Fibroblast of pulmonary artery (primary cell): Measurements from ENCODE around the gene AKAP6.

Source experiments
- DNase-seq: peaks from one replicate; pipeline ENCODE4 v3.0.0-alpha.2; 2010; ENCODE audit warnings: low read depth
- H3K4me3 ChIP-seq: replicated peaks from 2 replicates; pipeline ENCODE4 v1.5.1; 2011; ENCODE audit warnings: low read depth, mild to moderate bottlenecking, control low read depth, low read length, moderate library complexity
- TF ChIP-seq, protein P1 (sequence below): IDR thresholded peaks from 2 replicates; pipeline ENCODE4 v1.5.1; 2011; ENCODE audit warnings: mild to moderate bottlenecking, control low read depth, low read length, inconsistent platforms; ENCODE audit errors: missing control alignments

Gene AKAP6

DNA sequence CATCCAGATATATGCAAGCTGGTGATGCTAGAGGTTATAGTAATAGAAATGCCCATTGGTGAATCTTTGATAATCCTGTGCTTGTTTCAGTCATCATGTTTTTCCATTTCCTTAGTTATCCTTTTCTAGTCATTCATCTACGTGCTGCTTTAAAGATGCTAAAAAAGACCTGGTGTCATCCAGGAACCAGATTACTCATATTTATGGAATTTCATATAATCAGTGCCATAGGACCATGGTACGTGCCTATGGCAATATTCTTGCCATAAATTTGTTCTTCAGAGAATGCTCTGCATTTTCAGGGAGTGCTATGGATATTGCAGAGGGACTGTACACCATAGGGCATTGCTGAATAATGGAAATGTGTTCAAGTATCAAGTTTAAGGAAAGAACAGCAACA, 267.3 kb downstream of the AKAP6 start:
- no peak for DNase-seq
- TF ChIP-seq, protein P1, sequence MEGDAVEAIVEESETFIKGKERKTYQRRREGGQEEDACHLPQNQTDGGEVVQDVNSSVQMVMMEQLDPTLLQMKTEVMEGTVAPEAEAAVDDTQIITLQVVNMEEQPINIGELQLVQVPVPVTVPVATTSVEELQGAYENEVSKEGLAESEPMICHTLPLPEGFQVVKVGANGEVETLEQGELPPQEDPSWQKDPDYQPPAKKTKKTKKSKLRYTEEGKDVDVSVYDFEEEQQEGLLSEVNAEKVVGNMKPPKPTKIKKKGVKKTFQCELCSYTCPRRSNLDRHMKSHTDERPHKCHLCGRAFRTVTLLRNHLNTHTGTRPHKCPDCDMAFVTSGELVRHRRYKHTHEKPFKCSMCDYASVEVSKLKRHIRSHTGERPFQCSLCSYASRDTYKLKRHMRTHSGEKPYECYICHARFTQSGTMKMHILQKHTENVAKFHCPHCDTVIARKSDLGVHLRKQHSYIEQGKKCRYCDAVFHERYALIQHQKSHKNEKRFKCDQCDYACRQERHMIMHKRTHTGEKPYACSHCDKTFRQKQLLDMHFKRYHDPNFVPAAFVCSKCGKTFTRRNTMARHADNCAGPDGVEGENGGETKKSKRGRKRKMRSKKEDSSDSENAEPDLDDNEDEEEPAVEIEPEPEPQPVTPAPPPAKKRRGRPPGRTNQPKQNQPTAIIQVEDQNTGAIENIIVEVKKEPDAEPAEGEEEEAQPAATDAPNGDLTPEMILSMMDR: no peak
- no peak overlapping the region for H3K4me3 ChIP-seq

DNA sequence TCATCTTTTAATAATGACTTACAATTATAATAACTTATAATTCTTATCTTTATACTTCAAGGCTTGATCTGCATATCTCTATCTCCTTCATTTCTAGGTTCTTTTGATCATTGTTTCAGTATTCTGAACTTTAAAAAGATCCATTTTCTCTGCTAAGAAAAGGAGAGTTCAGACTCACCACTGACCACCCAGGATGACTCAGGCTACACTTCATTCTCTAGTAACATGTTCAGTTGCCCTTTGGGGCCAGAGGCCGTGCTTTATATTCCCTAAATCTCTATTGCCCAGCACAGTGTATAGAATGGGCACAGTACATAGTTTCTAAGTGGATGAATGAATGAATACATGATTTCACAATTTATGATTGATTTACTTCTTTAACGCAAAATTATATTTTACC, 268.7 kb downstream of the AKAP6 start:
- no peak overlapping the region for H3K4me3 ChIP-seq
- TF ChIP-seq, protein P1: no peak
- no peak for DNase-seq

DNA sequence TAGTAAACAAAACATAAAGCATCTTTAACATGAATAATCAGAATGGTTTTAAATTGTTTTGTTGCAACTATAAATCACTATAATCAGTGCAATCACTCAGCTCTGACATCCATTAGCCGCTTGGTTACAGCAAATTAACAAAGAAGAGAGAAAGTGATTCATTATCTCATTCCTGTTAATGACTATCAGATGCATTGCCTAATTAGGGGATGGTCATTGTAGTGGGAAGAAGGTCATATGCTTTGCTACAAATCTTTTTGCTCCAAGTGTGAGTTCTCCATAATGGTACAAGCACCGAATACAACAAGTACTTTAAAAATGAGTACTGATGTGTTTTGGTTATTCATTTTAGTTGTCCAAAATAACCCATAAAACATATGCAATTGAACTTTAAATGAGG, 272.0 kb downstream of the AKAP6 start:
- no peak for DNase-seq
- TF ChIP-seq, protein P1: no peak
- H3K4me3 ChIP-seq: no peak overlapping the region

DNA sequence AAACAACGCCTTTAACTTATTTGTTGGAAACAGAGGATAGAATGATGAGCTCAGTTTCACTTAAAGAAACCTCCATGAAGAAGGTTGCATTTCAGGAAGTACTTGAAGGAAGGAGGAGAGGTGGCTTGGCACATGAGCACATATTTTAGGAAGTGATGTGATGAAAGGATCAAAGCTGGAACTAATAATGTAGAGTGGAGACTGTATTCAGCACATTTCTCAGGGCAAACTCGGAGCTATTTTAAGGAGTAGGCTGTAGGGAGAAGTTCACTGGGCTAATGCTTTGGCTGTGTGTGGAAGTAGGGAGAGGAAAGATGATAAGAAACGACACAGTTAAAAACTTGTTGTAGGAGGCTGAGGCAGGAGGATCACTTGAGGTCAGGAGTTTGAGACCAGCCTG, 272.8 kb downstream of the AKAP6 start:
- TF ChIP-seq, protein P1: no peak
- H3K4me3 ChIP-seq: no peak overlapping the region
- peak; percentile 31 for DNase-seq

DNA sequence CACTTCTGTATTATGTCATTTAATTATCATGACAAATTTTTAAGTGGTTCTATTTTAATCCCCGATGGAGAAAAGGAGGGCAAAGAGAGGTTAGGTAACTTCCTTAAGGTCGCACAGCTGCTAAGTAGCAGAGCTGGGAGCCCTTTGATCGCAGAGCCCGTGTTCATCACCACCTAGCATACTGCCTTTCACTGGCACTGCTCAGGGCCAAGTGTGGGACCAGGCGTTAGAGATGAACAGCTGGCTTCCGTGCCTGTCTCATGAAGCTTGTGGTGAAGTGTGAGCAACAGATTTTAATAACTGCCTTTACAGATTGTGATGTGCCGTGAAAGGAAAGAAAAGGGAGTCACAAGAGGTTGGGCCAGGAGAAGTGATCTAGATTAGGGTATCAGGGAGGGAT, 273.6 kb downstream of the AKAP6 start:
- DNase-seq: no peak
- TF ChIP-seq, protein P1: no peak
- no peak overlapping the region for H3K4me3 ChIP-seq

DNA sequence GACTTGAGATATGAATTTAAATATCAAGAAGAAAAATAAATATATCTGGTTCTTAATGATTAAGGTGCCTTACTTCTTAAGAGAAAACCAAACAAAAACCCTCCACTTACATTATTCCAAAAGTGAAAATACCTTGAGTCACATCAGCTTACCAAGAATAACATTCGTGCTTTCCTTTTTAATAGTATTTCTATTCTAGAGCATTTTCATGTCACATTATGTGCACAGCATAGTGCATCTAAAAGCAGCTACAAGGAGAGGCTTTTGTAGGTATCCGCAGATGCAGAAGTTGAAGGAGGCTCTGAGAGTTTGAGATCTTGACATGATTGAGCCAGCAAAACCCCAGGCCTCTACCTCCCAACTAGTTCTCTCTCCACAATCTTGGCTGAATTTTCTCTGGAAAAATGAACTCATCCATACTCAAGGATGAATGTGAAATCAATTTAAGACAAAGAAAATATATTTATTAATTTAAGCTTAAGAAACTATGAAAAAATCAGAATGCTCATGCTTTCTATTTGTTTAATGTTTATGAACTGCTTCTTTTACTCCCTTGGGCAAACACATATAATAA, 275.0 kb downstream of the AKAP6 start:
- no peak overlapping the region for H3K4me3 ChIP-seq
- TF ChIP-seq, protein P1: no peak
- no peak for DNase-seq

DNA sequence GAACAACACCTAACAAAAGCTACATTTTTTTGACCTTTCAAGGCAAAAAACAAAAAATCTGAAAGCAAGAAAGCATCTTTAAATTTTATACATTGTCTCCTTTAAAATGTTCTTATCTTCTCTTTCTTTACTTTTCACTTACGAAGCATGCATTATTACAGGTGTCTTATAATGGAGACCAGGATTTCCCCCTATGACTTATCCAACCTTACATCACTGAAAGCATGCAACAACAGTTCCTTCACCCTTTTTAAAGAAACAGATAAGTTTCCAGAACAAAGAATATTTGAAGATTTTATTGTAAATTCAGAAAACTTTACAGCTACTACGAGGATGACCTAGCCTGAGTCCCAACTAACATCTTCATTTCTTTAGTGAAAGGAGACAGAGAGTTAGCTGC, 277.2 kb downstream of the AKAP6 start:
- no peak for DNase-seq
- TF ChIP-seq, protein P1: no peak

More for the DNA sequence above, 277.2 kb downstream of the AKAP6 start:
- no peak overlapping the region for H3K4me3 ChIP-seq
